HepG2 (cell line): ENCODE data around the gene MACROD2. TPM values are rescaled to one million over a fixed set of nuclear protein-coding genes. Genes with fewer than 3 reads are reported as not detected.
A peak's percentile ranks its signal among the peaks of the same experiment; 100 is the strongest.

Source experiments
- BHLHE40 ChIP-seq: IDR thresholded peaks from 2 replicates; pipeline ENCODE4 v1.6.1; 2011; ENCODE audit warnings: low read length, improper control_type of control experiment
- CBFB ChIP-seq: sonication (generic); formaldehyde crosslinking; IDR thresholded peaks from 2 replicates; pipeline ENCODE4 v1.4.0; 2020; ENCODE audit warnings: missing genetic modification reagents
- ELF3 ChIP-seq: IDR thresholded peaks from 2 replicates; pipeline ENCODE4 v1.6.1; 2016; ENCODE audit warnings: missing genetic modification reagents, missing compliant biosample characterization
- ESRRA ChIP-seq: sonication (generic); formaldehyde crosslinking; IDR thresholded peaks from 2 replicates; pipeline ENCODE4 v1.5.1; 2020; ENCODE audit warnings: mild to moderate bottlenecking, low read depth, missing genetic modification reagents
- EZH2 ChIP-seq: conservative IDR thresholded peaks from 2 replicates; pipeline ENCODE4 v1.6.1; 2012; ENCODE audit warnings: mild to moderate bottlenecking, low read depth, low read length, moderate library complexity
- FOXJ3 ChIP-seq: sonication (generic); formaldehyde crosslinking; IDR thresholded peaks from 2 replicates; pipeline ENCODE4 v1.4.0; 2020; ENCODE audit warnings: missing genetic modification reagents, mild to moderate bottlenecking, borderline replicate concordance
- HMG20A ChIP-seq: IDR thresholded peaks from 2 replicates; pipeline ENCODE4 v1.6.1; 2016; ENCODE audit warnings: borderline replicate concordance
- MED1 ChIP-seq: sonication (generic); formaldehyde crosslinking; IDR thresholded peaks from 2 replicates; pipeline ENCODE4 v1.4.0; 2020; ENCODE audit warnings: missing genetic modification reagents
- SMAD1 ChIP-seq: sonication (generic); formaldehyde crosslinking; IDR thresholded peaks from 2 replicates; pipeline ENCODE4 v1.4.0; 2020; ENCODE audit warnings: missing genetic modification reagents, low read depth, mild to moderate bottlenecking, borderline replicate concordance
- SUZ12 ChIP-seq: fragments of 150-350 bp; IDR thresholded peaks from 2 replicates; pipeline ENCODE4 v1.6.1; 2014; ENCODE audit warnings: low read depth, low read length
- TRIM24 ChIP-seq: sonication (generic); formaldehyde crosslinking; IDR thresholded peaks from 2 replicates; pipeline ENCODE4 v1.8.0; 2022; ENCODE audit warnings: mild to moderate bottlenecking, missing genetic modification reagents
- ZNF333 ChIP-seq: sonication (generic); formaldehyde crosslinking; IDR thresholded peaks from 2 replicates; pipeline ENCODE4 v1.4.0; 2020; ENCODE audit warnings: mild to moderate bottlenecking, missing genetic modification reagents, borderline replicate concordance
- ZNF556 ChIP-seq: sonication (generic); formaldehyde crosslinking; IDR thresholded peaks from 2 replicates; pipeline ENCODE4 v1.4.0; 2020; ENCODE audit warnings: mild to moderate bottlenecking, missing genetic modification reagents, borderline replicate concordance
- ZNF563 ChIP-seq: sonication (generic); formaldehyde crosslinking; IDR thresholded peaks from 2 replicates; pipeline ENCODE4 v1.8.0; 2022; ENCODE audit warnings: mild to moderate bottlenecking, moderate library complexity, missing genetic modification reagents
- ZNF768 ChIP-seq: sonication (generic); formaldehyde crosslinking; IDR thresholded peaks from 2 replicates; pipeline ENCODE4 v1.4.0; 2020; ENCODE audit warnings: missing genetic modification reagents
- ZNF777 ChIP-seq: sonication (generic); formaldehyde crosslinking; IDR thresholded peaks from 2 replicates; pipeline ENCODE4 v1.4.0; 2020; ENCODE audit warnings: missing genetic modification reagents
- ZSCAN29 ChIP-seq: sonication (generic); formaldehyde crosslinking; conservative IDR thresholded peaks from 2 replicates; pipeline ENCODE4 v1.4.0; 2020; ENCODE audit warnings: mild to moderate bottlenecking, missing genetic modification reagents
- polyA plus RNA-seq, 8 experiments: library from polyadenylated mRNA; depleted of rRNA in 3 of 8; stranded (reverse) in 7 of 8; unstranded in 1 of 8; fragments of >200 nt; fragmentation: Illumina TruSeq in 4 of 8; extraction: Trizol in 4 of 8; gene quantifications; 2 replicates each; pipeline versions ENCODE4 v1.2.1 to v1.2.3, GENCODE V29; 2011 to 2016; ENCODE audit warnings: low read depth in 4 of 8, missing spikeins in 1 of 8, mixed read lengths in 1 of 8; ENCODE audit not compliant: insufficient read depth in 1 of 8
- total RNA-seq, 5 experiments: library from RNA; depleted of rRNA; stranded (reverse); fragments of >200 nt; fragmentation: Illumina TruSeq; extraction: Trizol; gene quantifications; 2 replicates each; pipeline ENCODE4 v1.2.3, GENCODE V29; 2016; ENCODE audit warnings: low read depth in 1 of 5
- TF ChIP-seq, protein P1 (sequence below): sonication (generic); formaldehyde crosslinking; IDR thresholded peaks from 2 replicates; pipeline ENCODE4 v1.9.0; 2022; ENCODE audit warnings: missing genetic modification reagents, mild to moderate bottlenecking, borderline replicate concordance
- TF ChIP-seq, protein P2 (sequence below): IDR thresholded peaks from 2 replicates; pipeline ENCODE4 v1.6.1; 2016; ENCODE audit warnings: missing compliant biosample characterization, missing genetic modification reagents, borderline replicate concordance
- TF ChIP-seq, protein P3 (sequence below): sonication (generic); formaldehyde crosslinking; IDR thresholded peaks from 2 replicates; pipeline ENCODE4 v1.5.0; 2020; ENCODE audit warnings: mild to moderate bottlenecking, missing genetic modification reagents
- TF ChIP-seq, protein P4 (sequence below): sonication (generic); formaldehyde crosslinking; IDR thresholded peaks from 2 replicates; pipeline ENCODE4 v1.4.0; 2020; ENCODE audit warnings: missing genetic modification reagents, borderline replicate concordance

Gene MACROD2
- total and polyA plus RNA-seq, 2 of the 13 experiments (the other 11 are each of a cell fraction or from before 2014, with no cell fraction given): 0.13 to 0.51 TPM

DNA sequence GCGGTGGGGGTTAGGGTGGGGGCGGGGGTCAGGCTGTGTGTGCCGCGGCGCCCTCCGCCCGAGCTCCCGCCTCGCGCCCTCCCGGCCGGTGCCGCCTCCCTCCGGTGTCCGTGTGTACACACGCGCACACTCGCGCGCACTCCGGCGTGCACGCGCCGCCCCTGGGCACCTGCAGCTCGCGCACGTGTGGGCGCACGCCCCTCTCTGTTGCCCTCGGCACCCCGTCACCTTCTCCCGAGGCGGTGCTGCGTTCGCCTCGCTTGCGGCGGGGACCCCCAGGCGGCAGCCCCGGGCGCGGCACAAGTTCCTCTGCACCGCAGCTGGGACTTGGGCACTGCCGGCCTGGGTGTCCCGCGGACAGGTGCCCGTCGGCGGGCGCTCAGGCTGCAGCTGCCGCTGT lies 525 bp downstream of the MACROD2 start (continued):
- TF ChIP-seq, protein P1, sequence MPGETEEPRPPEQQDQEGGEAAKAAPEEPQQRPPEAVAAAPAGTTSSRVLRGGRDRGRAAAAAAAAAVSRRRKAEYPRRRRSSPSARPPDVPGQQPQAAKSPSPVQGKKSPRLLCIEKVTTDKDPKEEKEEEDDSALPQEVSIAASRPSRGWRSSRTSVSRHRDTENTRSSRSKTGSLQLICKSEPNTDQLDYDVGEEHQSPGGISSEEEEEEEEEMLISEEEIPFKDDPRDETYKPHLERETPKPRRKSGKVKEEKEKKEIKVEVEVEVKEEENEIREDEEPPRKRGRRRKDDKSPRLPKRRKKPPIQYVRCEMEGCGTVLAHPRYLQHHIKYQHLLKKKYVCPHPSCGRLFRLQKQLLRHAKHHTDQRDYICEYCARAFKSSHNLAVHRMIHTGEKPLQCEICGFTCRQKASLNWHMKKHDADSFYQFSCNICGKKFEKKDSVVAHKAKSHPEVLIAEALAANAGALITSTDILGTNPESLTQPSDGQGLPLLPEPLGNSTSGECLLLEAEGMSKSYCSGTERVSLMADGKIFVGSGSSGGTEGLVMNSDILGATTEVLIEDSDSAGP (CRISPR knock-in tag): 0 out of 2 replicates have a peak, but pooled peaks have one; percentile 32
- TF ChIP-seq, protein P2, sequence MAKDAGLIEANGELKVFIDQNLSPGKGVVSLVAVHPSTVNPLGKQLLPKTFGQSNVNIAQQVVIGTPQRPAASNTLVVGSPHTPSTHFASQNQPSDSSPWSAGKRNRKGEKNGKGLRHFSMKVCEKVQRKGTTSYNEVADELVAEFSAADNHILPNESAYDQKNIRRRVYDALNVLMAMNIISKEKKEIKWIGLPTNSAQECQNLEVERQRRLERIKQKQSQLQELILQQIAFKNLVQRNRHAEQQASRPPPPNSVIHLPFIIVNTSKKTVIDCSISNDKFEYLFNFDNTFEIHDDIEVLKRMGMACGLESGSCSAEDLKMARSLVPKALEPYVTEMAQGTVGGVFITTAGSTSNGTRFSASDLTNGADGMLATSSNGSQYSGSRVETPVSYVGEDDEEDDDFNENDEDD (CRISPR knock-in tag): peak; percentile 59; the same call in 1 of the 2 replicates
- 0 out of 2 replicates have a peak, but pooled peaks have one; percentile 35 for TF ChIP-seq CBFB (CRISPR knock-in tag)
- TF ChIP-seq ZNF777 (CRISPR knock-in tag): peak; percentile 86
- TF ChIP-seq, protein P3, sequence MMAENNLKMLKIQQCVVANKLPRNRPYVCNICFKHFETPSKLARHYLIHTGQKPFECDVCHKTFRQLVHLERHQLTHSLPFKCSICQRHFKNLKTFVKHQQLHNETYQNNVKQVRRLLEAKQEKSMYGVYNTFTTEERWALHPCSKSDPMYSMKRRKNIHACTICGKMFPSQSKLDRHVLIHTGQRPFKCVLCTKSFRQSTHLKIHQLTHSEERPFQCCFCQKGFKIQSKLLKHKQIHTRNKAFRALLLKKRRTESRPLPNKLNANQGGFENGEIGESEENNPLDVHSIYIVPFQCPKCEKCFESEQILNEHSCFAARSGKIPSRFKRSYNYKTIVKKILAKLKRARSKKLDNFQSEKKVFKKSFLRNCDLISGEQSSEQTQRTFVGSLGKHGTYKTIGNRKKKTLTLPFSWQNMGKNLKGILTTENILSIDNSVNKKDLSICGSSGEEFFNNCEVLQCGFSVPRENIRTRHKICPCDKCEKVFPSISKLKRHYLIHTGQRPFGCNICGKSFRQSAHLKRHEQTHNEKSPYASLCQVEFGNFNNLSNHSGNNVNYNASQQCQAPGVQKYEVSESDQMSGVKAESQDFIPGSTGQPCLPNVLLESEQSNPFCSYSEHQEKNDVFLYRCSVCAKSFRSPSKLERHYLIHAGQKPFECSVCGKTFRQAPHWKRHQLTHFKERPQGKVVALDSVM (CRISPR knock-in tag): no peak
- TF ChIP-seq SUZ12: no peak
- no peak for TF ChIP-seq HMG20A (CRISPR knock-in tag)
- TF ChIP-seq ZNF333 (CRISPR knock-in tag): no peak
- no peak for TF ChIP-seq SMAD1 (CRISPR knock-in tag)
- peak; percentile 39; the same call in 1 of the 2 replicates for TF ChIP-seq BHLHE40
- no peak for TF ChIP-seq EZH2
- no peak for TF ChIP-seq ZNF556
- no peak for TF ChIP-seq FOXJ3
- no peak for TF ChIP-seq TRIM24 (CRISPR knock-in tag)
- TF ChIP-seq ELF3 (CRISPR knock-in tag): no peak
- no peak for TF ChIP-seq ESRRA (CRISPR knock-in tag)
- no peak for TF ChIP-seq MED1 (CRISPR knock-in tag)
- TF ChIP-seq ZSCAN29: no peak
- TF ChIP-seq, protein P4, sequence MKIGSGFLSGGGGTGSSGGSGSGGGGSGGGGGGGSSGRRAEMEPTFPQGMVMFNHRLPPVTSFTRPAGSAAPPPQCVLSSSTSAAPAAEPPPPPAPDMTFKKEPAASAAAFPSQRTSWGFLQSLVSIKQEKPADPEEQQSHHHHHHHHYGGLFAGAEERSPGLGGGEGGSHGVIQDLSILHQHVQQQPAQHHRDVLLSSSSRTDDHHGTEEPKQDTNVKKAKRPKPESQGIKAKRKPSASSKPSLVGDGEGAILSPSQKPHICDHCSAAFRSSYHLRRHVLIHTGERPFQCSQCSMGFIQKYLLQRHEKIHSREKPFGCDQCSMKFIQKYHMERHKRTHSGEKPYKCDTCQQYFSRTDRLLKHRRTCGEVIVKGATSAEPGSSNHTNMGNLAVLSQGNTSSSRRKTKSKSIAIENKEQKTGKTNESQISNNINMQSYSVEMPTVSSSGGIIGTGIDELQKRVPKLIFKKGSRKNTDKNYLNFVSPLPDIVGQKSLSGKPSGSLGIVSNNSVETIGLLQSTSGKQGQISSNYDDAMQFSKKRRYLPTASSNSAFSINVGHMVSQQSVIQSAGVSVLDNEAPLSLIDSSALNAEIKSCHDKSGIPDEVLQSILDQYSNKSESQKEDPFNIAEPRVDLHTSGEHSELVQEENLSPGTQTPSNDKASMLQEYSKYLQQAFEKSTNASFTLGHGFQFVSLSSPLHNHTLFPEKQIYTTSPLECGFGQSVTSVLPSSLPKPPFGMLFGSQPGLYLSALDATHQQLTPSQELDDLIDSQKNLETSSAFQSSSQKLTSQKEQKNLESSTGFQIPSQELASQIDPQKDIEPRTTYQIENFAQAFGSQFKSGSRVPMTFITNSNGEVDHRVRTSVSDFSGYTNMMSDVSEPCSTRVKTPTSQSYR: no peak
- peak; percentile 48 for TF ChIP-seq ZNF768 (CRISPR knock-in tag)
- TF ChIP-seq ZNF563 (CRISPR knock-in tag): no peak
